Epidermal melanocyte (primary cell): ENCODE data around the gene CRY1.
"Not testable (repeated sequence)": the region's sequence is repeated elsewhere in the genome, so short reads cannot be mapped to it uniquely, and the experiment has no call there.

ENCODE experiments used
- DNase-seq: peaks from one replicate; pipeline ENCODE4 v3.0.0; 2011; ENCODE audit warnings: low spot score; ENCODE audit not compliant: insufficient read length

CRY1 gene

GRCh38 chr12:107011519-107011918, 81.8 kb downstream of the CRY1 start:
- no peak for DNase-seq

GRCh38 chr12:107007411-107007810, 85.9 kb downstream of the CRY1 start:
- DNase-seq: no peak

DNA sequence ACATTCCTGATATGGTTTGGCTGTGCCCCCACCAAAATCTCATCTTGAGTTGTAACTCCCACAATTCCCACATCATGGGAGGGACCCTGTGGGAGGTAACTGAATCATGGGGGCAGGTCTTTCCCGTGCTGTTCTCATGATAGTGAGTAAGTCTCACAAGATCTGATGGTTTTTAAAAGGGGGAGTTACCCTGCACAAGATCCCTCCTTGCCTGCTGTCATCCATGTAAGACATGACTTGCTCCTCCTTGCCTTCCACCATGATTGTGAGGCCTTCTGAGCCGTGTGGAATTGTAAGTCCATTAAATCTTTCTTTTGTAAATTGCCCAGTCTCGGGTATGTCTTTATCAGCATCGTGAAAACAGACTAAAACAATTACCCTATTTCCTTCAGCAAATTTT, 90.7 kb downstream of the CRY1 start:
- DNase-seq: not testable (repeated sequence)

- no peak for DNase-seq
Observed at GRCh38 chr12:106999446-106999845, 93.9 kb downstream of the CRY1 start.

DNA sequence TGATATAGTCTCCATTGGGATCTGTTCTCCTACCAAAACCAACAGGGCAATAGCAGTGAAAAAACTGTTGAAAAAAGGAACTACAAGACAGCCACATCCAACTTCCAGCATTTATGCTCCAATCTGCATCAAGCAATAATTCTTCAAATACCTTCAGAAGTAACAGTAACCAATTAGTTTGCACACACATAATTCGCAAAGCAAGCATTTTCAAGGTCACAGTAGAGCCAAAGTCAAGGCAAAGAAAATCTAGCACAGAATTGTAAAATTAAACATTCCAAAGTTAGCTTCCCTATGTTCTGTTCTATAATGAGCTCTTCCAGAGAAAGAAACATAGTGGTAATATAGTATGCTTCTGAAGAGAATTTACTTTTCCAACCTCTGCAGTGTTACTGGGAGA, 95.4 kb downstream of the CRY1 start:
- DNase-seq: no peak

DNA sequence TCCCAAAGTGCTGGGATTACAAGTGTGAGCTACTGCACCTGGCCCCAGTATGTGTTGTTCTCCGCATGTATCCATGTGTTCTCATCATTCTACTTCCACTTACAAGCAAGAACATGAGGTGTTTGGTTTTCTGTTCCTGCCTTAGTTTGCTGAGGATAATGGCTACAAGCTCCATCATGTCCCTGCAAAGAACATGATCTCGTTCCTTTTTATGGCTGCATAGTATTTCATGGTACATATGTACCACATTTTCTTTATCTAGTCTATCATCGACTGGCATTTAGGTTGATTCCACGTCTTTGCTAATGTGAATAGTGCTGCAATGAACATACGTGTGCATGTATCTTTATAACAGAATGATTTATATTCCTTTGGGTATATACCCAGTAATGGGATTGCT, 97.2 kb downstream of the CRY1 start:
- not testable (repeated sequence) for DNase-seq

DNA sequence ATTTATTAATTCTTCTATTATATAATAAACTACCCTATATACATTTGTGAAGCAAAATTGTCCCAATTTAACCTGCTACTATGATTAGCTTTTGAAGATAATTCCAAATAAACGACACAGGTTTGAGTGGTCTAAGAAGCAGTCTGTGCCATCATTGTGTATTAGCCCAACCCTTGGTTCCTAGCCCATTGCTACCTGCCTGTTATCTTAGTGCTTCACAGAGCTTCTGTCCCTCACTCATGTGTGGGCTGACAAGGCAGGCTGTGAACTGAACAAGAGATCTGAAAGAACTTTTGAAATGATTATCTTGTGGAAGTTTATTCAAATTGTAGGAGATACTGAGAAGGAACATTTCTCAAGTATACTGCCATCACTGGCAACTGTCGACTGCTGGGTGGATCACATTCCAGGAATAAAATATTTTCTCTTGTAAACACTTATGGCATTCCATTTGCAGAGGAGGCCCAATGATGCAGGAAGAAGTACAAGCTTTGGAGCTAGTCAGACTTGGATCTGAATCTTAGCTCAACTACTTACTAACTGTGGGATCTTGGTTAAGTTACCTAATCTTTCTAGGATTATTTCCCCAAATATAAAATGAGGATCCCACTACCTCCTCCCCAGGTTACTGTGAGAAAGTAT, 98.6 kb downstream of the CRY1 start:
- DNase-seq: peak; percentile 23

- no peak for DNase-seq
Observed at GRCh38 chr12:106987846-106988245, 105.5 kb downstream of the CRY1 start.

- peak; percentile 95 for DNase-seq
Observed at GRCh38 chr12:106986625-106987389, 106.5 kb downstream of the CRY1 start, which contains the start of gene MTERF2. MTERF2 (minus strand) TSS chr12:106987146; CDS start chr12:106978714, 8,432 bp downstream.

DNA sequence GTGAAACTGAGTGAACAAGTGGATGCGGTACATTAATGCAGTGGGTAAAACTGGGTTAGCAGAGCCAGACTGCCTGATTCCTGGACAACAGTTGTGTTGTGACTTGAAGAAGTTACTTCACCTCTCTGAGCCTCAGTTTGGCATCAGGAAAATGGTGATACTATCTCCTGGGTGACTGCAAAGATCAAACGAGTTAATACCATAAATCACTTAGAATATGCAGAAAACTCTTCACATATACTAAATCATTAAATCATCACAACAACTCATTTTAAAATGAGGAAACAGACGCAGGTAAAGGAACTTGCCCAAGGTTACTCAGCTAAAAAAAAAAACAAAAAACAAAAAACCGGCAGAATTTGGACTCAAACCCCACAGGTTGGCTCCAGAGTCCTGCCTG, 107.2 kb downstream of the CRY1 start:
- no peak for DNase-seq

GRCh38 chr12:106985479-106985878, 107.9 kb downstream of the CRY1 start:
- no peak for DNase-seq

GRCh38 chr12:106984588-106985137, 108.7 kb downstream of the CRY1 start:
- DNase-seq: no peak

GRCh38 chr12:106982229-106982628, 111.1 kb downstream of the CRY1 start:
- no peak for DNase-seq

GRCh38 chr12:106981788-106982187, 111.6 kb downstream of the CRY1 start:
- DNase-seq: no peak

DNA sequence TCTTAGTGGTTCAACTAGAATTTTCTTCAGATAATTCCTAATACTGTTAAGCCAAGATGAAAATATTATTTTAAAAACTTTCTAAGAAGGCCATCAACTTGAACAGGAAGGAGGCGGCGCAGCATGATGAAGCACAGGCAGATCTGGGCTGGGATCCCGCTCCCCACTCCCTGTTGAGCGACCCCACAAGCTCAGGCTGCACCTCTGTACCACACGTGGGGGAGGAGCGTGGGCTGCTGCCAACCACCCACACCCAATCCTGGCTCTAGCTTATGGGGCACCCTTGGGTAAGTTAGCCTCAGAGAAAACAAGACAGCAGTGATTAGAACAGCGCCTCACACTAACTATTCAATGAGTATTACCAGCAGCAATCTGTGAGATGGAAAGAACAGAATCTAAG, 112.4 kb downstream of the CRY1 start:
- no peak for DNase-seq

DNA sequence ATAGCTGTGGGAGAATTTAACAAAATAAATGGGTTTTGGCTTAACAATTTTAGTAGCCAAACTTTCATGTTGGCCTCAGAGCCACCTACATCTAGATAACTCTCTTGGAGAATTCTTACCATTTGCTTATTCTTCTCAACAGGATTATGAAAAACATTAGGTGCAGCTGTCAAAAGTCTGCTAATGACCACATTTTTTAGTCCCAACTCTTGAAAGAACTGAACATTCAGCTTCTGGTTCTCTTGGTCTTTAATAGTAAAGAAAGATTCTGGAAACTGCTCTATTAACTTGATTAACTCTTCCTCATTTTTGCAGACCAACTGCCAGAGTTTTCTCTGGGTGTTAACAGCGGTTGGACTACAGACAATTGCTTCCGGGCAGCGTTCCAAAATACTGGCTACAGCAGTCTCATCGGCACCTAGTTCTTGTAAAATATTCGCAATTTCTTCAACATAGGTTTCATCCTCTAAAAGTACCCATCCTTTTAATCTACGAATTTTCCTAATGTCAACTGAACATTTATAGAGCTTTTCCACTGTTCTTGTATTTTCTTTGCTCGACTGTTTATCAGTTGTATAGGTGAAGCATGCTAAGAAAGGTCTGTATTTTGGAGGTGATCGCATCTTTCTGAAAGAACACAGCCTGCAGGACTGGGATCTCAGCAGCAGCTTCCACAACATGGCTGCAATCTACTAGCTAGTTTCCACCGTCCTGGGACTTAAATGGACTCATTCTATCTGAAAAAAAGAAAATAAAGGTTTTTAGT, 115.1 kb downstream of the CRY1 start:
- no peak for DNase-seq

GRCh38 chr12:106976668-106977067, 116.7 kb downstream of the CRY1 start:
- DNase-seq: no peak

- no peak for DNase-seq
Observed at GRCh38 chr12:106975993-106976658, 117.2 kb downstream of the CRY1 start.

DNA sequence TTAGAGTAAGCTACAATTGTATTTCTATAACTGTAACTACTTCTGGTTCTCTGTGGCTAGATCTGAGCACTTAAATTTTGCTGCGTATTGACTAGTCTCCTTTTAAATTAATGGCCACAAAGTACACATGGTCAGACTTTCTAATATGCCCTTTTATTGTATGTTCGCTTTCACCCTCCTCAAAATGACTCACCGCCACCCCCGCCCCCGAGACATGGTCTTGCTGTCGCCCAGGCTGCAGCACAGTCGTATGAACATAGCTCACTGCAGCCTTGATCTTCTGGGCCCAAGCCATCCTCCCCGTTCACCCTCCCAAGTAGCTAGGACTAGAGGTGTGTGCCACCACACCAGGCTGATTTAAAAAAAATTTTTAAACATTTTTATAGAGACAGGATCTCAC, 118.3 kb downstream of the CRY1 start:
- no peak for DNase-seq

DNA sequence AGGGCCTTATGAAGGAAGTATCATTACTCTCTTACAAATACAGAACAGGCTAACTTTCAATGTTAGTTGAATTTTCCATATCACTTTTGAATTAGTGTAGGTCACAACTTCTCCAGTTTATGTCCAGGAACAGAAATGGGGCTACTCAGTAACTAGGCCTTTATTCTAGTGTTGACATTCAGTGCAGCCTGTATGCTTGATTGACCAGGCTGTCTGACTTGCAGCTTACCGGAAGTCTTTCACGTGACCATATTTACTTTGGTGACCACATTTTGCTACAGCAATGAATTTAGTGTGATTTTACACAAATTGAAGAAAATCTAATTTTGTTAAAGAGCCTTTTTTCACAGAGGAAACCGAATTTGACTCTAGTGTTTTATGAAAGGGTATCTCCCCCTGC, 118.8 kb downstream of the CRY1 start:
- DNase-seq: no peak

GRCh38 chr12:106973545-106973944, 119.8 kb downstream of the CRY1 start:
- no peak for DNase-seq
